Activated CD4-positive, CD25-positive, alpha-beta regulatory T cell treated with anti-CD3 and anti-CD28 coated beads, Interleukin-2, amount 50 U/mL, for 16 hours (primary cell): ENCODE results near the gene TMEM38A.

Experiments
- DNase-seq: peaks from one replicate; pipeline ENCODE4 v3.0.0-alpha.2; 2020; ENCODE audit warnings: low read depth, low spot score

The TMEM38A gene

GRCh38 chr19:16660763-16661479 is at the start of gene TMEM38A:
TSS of gene TMEM38A (plus strand) at chr19:16661139. CDS start at chr19:16661218, 79 bp downstream.
- DNase-seq = no peak

- DNase-seq = no peak
Measured at GRCh38 chr19:16612636-16613035, 48.3 kb upstream of the TMEM38A start.

GRCh38 chr19:16613841-16614240 is 47.1 kb upstream of the TMEM38A start:
- DNase-seq = no peak

GRCh38 chr19:16614941-16615340 is 46.0 kb upstream of the TMEM38A start:
- no peak for DNase-seq

GRCh38 chr19:16615808-16616207 is 45.1 kb upstream of the TMEM38A start:
- no peak for DNase-seq

GRCh38 chr19:16618248-16618647 is 42.7 kb upstream of the TMEM38A start:
- no peak for DNase-seq

- DNase-seq = no peak
Measured at GRCh38 chr19:16619457-16619856, 41.5 kb upstream of the TMEM38A start.

GRCh38 chr19:16620018-16620417 is 40.9 kb upstream of the TMEM38A start:
- no peak for DNase-seq

GRCh38 chr19:16620584-16620983 is 40.4 kb upstream of the TMEM38A start:
- no peak for DNase-seq

GRCh38 chr19:16621165-16621800 is 39.7 kb upstream of the TMEM38A start:
- DNase-seq = no peak

GRCh38 chr19:16623066-16623465 is 37.9 kb upstream of the TMEM38A start:
- no peak for DNase-seq

GRCh38 chr19:16623576-16623975 is 37.4 kb upstream of the TMEM38A start:
- no peak for DNase-seq

- no peak for DNase-seq
Measured at GRCh38 chr19:16624236-16624635, 36.7 kb upstream of the TMEM38A start.

- DNase-seq = no peak
Measured at GRCh38 chr19:16625163-16625958, 35.6 kb upstream of the TMEM38A start.

- DNase-seq = no peak
Measured at GRCh38 chr19:16626796-16627192, 34.1 kb upstream of the TMEM38A start.

- DNase-seq = no peak
Measured at GRCh38 chr19:16627193-16627927, 33.6 kb upstream of the TMEM38A start.

GRCh38 chr19:16627928-16628182 is 33.1 kb upstream of the TMEM38A start:
- no peak for DNase-seq

- peak; percentile 94 for DNase-seq
Measured at GRCh38 chr19:16628183-16628983, 32.6 kb upstream of the TMEM38A start, which contains the start of gene MED26. TSS of gene MED26 (minus strand) at chr19:16628204. CDS start at chr19:16627943, 261 bp downstream.

GRCh38 chr19:16628984-16629691 is 31.8 kb upstream of the TMEM38A start:
- no peak for DNase-seq

- no peak for DNase-seq
Measured at GRCh38 chr19:16631465-16631864, 29.5 kb upstream of the TMEM38A start.

GRCh38 chr19:16637535-16637934 is 23.4 kb upstream of the TMEM38A start:
- no peak for DNase-seq
